Measurements from ENCODE around the gene CYYR1.

Gene CYYR1

DNA sequence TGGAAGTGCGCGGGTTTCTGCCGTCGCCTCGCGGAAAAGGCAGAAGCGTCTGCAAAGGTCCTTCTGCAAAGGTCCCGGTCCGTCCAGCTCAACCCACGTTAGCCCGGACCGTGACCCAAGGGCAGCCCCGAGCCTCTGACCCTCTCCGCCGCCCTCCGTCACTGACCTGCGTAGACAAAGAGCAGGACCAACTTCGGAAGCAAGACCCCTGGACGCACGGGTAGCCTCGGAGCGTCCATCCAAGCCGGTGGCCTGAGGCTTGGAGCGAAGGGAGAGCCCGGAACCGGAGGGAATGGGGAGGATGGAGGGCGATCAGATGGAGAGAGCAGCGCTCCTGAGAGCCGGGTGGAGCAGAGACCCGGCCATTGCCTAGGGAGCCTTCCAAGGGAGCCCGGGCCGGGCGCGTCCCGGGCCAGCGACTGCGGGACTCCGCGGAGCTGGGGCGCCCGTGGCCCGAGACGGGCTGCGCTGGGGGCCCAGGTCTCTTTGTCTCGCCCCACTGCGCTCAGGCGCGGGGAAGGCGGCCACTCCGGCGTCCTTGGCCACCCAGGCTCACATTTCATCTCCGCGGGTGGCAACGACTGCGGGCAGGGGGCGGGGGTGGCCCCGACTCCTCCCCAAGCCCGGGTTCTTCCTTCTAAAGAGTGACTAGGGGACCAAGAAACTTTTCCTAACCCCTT is at the start of gene CYYR1:
TSS of gene CYYR1 (minus strand) at position 585 of the 680 bp plus-strand sequence. CDS start at position 239, 346 bp downstream.
- DNase-seq: no peak

DNA sequence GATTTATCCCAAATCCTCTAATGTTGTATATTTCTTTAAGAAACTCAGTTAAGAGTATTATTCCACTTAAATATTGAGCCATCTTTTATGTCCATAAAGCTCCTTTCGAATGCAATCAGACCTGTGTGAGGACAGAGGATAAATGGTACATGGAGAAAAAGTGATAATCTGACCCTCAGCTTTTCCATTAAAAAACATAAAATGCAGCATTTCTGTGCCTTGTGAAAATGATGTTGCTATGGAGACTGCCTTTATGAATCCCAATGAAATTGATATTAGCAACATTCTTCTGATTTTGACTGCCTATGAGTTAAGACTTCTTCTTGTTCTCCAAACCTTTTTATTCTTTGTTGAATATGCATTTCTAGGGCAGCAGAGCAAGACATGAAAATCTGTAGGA is 44.1 kb upstream of the CYYR1 start:
- no peak for DNase-seq

DNA sequence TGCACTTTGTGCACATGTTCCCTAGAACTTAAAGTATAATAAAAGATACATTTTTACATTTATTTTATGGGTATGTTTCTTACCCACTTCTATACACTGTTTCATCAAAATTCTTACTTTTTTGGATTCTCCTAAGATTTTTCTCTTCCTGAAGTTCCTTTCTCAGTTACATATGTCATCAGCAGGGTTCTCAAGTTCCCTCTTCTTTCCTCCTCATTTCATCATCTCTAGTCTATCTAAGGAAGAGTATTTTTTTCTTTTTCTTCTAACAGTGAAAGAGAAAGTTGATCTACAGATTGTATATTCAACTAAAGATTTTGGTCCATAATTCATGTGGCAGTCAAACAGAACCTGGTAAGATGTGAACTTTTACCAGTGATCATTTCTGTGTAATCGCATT is 41.2 kb upstream of the CYYR1 start:
- DNase-seq: no peak

DNA sequence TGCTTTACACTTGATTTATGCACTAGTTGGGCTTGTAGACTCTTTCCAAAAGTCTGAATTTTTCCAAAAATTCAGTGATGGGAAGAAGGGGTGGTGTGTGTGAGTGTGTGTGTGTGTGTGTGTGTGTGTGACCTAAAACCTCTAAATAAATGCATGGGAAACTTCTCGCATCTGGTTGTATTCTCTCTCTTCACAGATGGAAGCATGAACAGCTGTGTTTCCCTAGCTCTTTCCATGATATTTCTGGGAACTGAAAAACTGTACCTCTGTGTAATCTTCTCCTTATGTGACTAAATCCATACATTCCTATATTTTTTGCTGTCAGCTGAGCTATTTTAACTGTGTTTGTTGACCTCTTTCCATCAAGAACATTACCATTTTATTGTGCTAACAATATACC is 26.2 kb upstream of the CYYR1 start:
- DNase-seq: no peak

DNA sequence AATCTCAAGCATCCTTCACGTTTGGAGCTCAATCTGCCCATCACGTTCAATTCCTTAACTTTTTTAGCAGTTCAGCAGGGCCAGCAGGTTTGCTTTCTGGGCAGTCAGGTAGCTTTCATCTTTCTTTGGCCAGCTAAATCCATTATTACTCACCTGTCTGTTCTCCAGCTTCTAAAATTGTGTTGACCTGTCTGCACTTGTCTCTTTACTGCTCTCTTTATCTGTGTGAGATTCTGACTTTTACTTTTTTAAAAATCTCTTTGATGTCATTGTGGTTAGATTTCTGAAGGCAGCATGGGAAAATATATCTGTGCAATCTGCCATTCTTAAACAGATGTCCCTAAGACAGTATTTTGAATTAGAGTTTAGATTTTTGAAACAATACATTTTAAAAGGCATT is 24.9 kb upstream of the CYYR1 start:
- DNase-seq: no peak

DNA sequence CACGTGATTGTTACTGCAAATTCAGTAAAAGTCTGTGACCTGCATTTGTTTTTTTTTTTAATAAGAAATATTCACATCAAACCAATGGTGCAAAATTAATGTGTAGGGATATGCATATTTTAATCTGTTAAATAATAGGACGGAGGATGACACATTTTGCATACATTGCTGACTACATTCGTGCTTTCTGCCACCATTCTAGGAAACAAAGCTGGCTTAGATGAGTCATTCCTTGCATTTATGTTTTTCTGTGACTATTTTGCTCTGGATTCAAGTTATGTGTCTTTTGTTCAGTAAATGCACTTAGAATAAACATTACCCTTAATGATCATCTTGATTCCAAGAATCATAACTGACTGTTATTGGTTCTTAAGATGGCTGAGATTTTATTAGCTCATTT is 23.9 kb upstream of the CYYR1 start:
- no peak for DNase-seq

DNA sequence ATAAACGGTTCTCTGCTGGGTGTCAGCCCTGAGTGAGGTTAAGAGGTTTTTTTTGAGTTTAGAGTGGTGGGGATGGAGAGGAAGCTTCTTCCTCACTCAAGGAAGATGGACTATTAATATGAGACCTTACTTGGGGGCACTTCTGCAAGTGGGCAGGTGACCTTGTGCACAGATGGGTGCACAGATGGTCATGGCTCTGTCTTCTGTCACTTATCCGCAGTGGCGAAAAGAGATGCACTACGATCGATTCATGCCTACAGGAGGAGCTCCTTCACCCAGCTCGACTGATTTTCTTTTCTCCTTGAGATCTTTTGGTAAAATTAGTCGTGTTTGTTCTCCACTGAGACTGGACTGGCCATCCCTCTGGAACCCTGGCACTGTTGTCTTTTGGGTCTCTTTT is 22.9 kb upstream of the CYYR1 start:
- DNase-seq: no peak

DNA sequence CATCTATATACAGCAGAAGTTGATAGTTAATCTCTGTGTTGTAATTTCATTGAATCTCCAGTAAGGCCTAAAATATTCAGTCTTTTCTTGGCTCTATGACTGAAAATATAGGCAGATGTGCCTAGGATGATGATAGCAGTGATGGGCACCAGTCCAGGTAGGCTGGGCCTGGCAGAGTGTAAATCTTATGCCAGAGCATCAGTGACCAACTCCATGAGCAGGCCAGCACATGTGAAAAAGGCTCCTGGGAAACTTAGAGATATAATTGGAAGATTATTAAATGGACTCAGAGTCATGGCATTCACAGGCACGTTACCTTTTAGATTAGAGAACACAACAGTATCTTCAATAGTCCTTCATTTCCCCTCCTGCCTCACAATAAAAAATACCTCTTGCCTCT is 20.7 kb upstream of the CYYR1 start:
- no peak for DNase-seq

DNA sequence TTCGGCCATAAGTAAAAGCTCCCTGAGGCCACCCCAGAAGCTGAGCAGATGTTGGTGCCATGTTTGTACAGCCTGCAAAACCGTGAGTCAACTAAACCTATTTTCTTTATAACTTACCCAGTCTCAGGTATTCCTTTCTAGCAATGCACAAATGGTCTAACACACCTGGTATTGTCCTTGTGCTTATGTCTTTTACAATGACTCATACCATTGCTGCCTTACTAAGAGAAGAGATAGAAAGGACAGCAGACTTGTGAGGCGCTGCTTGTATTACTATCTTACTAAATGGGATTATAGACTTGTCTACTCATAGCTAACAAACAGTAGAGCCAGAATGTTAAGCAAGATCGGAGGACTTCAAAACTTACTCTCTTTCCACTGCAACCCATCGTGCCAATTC is 18.5 kb upstream of the CYYR1 start:
- no peak for DNase-seq

DNA sequence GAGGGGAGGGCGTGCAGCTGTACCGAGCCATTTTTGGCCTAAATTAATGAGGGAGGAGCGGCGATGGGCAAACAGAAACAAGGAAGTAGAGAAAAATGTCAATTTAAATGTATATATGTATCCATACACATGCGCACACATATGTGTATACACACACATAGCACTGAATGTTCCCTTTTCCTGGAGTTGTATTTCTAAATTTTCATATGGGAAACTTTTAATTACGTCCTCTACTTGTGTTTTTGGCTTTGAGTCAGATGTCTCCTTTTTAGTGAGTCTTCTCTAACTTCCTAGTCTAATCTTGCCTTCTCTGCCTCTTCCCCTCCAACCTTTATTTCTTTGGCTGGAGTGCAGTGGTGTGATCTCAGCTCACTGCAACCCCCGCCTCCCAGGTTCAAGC is 15.4 kb upstream of the CYYR1 start:
- DNase-seq: no peak

DNA sequence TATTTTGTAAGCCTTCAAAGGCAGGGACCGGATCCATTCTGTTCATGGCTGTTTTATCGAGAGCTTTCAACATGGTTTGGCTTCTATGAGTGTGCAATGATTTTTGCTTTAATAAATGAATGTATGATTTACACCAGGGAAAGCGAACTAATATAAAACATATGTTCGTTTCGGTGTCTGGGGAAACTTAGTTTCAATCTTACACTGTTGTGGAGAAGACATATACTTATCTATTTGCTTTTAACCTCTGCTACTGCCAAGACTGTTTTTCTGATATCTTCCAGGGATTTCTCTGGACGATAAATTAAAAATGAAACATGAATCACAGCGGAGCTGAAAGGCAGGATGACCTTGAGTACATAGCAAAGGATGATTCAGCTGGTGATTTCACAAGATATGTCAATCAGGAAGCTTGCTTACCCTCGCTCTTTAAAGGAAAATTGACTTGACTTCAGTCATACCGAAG is 14.7 kb upstream of the CYYR1 start:
- peak; percentile 81 for DNase-seq

DNA sequence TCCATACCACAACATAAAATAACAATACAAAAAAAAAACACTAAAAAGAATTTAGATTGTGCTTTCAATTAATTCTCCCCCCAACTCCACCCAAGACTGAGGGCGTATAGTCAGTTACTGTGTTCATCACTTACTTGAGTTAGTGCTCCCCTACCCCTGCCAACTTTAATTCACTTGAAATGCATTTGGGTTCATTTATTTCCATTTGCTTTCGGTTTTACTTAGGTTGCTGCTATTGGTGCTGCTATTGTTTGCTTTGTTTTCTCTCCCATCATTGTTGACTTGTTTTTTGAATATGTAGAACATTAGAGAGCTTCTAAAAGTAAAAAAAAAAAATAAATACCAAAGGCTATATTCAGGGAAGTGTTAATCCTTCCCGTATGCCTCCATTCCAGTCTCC is 10.7 kb upstream of the CYYR1 start:
- no peak for DNase-seq

DNA sequence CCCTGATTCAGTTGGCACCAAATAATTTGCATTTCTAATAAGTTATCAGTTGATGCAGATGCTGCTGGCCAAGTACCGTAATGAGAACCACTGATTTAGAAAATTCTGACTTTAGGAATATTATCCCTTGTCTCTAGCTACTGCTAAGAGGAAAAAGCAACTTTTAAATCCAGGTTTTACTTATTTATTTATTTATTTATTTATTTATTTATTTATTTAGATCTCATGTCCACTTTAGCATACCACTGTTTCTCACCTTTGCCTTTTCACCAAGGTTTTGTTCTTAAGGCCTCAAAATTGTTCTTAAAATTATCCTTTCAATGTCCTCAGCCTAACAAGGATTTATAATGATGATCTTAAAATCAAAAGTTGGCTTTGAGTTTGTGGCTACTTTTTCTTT is 8.7 kb upstream of the CYYR1 start:
- no peak for DNase-seq

DNA sequence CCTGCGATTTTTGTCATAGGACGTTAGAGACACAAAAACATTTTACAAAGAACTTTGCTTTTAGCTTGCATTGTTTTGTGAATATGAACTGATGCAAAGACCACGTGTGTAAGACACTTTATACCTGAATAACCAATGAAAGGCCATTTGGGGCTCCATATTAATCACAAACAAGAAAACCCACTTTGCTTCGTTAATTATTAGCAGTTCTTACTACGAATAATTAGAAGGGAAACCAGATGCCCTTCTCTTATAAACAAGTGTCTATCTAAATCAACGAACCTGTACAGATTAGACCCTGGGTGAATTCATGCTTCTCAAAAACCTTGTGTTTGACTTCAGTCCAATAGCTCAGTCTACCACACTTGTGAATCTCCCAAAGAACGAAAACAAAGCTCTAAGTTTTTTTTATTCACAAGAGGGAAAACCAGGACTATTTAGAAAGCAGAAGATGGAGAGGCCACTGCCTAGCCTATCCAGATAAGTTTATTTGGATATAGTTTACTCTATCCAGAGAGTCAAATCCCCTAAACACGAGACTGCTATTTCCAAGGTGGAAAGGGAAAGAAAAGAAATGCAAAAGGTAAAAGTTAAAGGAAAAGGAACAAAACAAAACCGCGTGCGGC is 897 bp downstream of the CYYR1 start:
- DNase-seq: no peak

DNA sequence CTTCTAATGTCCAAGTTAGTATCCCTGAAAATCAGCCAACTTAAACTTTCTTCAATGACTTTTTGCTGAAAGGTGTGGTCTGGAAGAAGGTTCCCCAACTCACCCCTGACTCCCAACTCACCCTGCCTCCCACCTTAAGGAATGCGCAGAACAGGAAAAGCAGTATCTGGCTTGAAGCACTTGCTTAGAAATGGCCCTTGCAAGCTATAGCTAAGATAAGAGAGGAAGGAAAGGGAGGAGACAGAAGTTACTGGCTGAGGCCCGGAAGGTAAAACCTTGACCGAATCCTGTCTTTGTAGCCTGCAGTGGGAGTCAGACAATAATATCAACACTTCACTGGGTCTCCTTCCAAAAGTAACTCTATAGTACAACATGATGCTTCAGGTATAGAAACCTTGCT is 2.9 kb downstream of the CYYR1 start:
- DNase-seq: no peak

DNA sequence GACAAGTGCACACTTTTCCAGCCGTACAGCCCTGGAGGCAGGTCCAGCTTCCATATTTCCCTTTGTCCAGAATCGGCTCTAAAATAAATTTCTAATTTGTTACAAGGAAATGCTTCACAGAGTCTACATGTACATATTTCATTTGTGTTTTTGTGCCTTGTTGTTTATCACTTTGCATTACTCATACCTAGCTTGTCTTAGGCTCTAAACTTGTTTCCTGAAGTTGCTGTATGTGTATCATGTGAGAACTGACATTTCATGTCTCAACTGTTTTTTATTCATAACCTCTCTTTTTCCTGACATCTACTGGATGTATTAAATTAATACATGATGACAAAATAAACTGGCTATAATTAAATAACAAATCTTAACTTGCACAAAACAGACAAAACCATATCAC is 7.5 kb downstream of the CYYR1 start:
- DNase-seq: no peak

DNA sequence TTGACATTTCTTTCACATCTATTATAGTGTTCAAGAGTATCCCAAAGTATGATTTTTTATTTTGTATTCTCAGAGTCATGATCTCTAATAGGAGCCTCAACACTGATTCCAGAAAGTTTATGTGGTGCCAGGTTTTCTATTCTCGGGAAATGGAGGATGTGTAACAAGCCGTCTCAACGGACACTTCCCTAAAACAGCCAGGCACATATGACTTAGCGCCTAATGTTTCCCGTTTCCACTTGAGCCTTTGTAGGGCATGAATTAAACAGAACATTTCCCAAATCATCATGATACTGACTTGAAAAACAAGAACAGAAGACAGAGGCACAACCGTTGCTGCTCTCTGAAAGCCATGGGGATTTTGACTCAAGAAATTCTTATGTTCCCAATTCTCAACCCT is 8.0 kb downstream of the CYYR1 start:
- no peak for DNase-seq

DNA sequence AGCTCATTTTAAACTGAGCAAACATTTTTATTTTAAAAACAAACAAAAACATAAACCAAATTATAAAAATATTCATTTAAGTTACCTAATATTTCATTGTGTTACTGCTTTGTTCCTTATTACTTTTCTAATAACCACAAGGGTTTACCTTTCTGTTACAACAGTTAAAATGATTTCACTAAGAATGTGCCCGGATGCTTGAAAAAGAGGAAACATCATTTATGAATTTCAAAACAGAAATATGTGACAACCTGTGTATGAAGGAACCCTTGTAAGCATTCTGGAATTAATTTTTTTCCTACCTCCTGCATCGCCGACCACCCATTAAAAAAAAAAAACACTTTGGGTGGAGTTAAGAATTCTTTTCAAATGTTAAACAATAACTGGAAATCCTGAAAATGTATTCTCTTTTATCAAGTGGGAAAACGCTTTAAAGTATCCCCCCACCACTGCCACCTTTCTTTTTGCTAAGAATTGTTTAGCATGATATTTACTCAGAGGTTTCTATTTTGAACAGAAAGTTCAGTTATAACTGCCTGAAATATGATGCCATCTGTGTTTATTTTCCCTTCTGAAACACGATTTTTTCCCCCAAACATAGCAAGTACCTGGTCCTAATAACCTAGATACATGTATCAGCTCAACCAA is 9.1 kb downstream of the CYYR1 start:
- no peak for DNase-seq

DNA sequence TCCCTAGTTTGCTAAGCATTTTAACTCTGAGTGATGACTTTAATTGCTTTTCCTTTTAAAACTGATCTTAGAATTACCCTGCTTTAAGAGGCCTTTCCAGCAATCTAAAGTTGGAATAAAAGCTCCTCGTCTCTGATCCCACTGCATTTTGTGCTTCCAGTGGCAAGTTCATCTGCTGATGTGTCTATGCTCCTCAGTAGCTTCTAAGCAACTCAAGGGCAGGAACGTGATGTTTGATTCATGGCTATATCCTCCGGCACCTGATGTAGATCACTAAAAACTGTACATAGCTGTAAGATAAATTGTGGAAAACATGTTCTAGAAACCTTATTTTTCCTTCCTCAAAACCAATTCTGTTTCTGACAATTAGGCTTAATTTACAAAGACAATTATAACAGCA is 12.5 kb downstream of the CYYR1 start:
- DNase-seq: no peak

DNA sequence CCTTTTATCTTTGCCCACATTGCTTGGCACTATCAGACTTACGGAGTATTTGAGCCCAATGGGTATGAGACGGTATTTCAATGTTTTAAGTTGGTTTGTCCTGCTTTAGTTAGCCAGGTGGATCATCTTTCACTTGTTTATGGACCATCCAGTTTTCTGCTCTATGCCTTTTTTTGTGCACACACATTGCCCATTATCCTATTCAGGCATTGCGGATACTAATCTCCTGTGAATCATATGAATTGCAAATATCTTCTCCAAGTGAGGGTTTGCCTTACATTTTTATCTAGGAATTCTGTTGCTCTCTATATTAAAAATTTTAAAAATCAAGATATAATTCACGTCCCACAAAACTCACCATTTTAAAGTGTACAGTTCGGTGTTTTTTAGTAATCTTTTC is 14.0 kb downstream of the CYYR1 start:
- no peak for DNase-seq

DNA sequence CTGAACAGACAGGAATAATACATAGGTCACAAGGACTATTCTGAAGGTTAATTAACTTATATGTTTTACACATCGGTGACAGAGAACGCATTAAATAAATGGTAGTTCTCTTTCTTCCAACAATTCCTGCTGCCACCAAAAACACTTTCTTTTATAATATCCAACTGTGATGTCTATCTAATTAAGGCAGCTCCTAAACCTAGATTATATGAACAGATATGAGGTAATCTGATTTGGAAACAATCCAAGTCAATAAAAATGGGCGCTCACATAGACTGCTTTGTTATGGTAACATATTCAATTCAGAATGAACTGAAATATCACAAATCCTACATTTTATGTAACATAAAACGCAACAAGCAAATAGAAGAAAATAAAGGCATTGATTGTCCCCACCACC is 16.0 kb downstream of the CYYR1 start:
- no peak for DNase-seq

DNA sequence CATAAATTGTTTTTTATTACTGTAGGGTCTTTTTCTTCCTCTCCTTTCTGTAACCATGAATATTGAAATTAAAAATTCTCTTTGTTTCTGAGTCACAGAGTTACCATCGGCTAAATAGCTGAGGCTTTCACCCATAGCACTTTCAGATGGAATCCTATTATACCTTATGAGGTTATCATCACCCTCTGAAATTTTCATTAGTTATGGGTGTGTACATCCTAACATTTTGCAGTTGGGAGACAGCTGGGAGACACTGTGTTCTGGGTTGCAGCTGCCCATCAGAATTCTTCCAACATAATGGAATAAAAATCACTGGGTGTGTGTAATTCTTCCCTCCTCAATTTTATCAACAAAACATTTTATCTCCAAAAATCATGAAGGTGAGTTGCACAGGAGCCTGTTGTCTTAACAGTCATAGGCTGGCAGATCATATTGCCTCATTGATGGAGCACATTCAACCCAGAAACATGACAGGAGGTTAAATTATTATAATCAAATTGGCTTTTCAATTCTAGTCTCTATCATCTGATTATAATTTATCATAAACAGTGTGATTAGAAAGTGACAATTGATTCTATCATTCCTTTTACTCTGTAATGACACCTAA is 17.4 kb downstream of the CYYR1 start:
- no peak for DNase-seq

DNA sequence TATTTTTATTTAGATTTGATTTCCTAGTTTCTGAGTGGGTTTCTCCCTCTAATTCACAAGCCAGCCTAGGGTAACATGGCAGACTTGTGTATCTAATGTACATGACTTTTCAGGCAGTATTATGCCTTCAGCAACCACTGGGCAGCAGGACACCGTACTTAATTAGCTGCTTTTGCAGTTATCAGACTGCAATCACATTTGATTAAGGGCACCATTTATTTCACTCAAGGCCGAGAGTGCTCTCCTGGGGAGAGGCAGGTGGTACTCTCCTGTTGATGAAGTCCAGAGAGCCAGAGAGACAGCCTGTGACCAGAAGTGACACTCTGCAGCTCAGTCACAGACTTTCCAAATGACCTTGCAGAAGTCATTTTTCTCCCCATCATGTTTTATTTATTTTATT is 18.7 kb downstream of the CYYR1 start:
- no peak for DNase-seq

DNA sequence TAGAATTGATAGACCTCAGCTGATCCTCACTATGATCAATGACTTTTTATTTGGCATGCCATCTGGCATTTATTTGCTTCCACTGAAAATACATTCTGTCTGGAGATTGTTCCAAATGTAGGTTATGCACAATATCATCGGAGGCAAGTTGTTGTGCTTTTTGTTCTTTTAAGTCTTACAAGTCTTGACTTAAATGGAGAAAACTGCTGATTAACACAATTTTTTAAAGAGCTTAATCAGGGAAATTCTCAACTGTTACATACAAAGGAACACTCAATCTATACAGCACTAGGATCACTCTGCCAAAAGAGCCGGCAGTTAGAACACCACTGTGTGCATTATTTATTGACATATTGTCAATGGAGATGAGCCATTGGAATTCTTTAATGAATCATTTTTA is 19.2 kb downstream of the CYYR1 start:
- DNase-seq: no peak

Data from NCI-H226 (cell line).